Measurements from ENCODE around the gene SLC6A5. TPM values are rescaled to one million over a fixed set of nuclear protein-coding genes. Genes with fewer than 3 reads are reported as not detected.

The SLC6A5 gene
- total and polyA plus RNA-seq, 2 of the 4 experiments (the other 2 are of a cell fraction), result not detected

DNA sequence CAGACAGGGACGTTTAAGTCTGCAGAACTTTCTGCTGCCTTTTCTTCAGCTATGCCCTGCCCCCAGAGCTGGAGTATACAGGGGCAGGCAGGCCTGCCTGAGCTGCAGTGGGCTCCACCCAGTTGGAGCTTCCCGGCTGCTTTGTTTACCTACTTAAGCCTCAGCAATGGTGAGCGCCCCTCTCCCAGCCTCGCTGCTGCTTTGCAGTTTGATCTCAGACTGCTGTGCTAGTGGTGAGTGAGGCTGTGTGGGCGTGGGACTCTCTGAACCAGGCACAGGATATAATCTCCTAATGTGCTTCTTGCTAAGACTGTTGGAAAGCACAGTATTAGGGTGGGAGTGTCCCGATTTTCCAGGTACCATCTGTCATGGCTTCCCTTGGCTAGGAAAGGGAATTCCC lies 108.5 kb downstream of the SLC6A5 start:
- H2BK120ac ChIP-seq (ENCODE audit: low read depth, low read length), result no peak overlapping the region
- H2BK20ac ChIP-seq (ENCODE audit: low read depth, low read length), result no peak overlapping the region
- TF ChIP-seq, protein P1, sequence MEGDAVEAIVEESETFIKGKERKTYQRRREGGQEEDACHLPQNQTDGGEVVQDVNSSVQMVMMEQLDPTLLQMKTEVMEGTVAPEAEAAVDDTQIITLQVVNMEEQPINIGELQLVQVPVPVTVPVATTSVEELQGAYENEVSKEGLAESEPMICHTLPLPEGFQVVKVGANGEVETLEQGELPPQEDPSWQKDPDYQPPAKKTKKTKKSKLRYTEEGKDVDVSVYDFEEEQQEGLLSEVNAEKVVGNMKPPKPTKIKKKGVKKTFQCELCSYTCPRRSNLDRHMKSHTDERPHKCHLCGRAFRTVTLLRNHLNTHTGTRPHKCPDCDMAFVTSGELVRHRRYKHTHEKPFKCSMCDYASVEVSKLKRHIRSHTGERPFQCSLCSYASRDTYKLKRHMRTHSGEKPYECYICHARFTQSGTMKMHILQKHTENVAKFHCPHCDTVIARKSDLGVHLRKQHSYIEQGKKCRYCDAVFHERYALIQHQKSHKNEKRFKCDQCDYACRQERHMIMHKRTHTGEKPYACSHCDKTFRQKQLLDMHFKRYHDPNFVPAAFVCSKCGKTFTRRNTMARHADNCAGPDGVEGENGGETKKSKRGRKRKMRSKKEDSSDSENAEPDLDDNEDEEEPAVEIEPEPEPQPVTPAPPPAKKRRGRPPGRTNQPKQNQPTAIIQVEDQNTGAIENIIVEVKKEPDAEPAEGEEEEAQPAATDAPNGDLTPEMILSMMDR (conservative IDR thresholded peaks at IDR 0.05; ENCODE audit: low read depth, low read length), result no peak
- TF ChIP-seq NFE2L2 (IDR thresholded peaks at IDR 0.05; ENCODE audit: low read depth, low read length), result no peak
- TF ChIP-seq CEBPB (IDR thresholded peaks at IDR 0.05; ENCODE audit: low read depth, low read length), result no peak
- TF ChIP-seq RCOR1 (IDR thresholded peaks at IDR 0.05; ENCODE audit: insufficient replicate concordance, low read length), result no peak
- no peak for TF ChIP-seq CHD1 (IDR thresholded peaks at IDR 0.05; ENCODE audit: low read depth, low read length)
- TF ChIP-seq USF2 (IDR thresholded peaks at IDR 0.05; ENCODE audit: low read depth, low read length), result no peak
- TF ChIP-seq FOS (IDR thresholded peaks at IDR 0.05; ENCODE audit: low read depth, low read length), result no peak
- TF ChIP-seq MAZ (IDR thresholded peaks at IDR 0.05; ENCODE audit: borderline replicate concordance, low read depth, low read length), result no peak
- no peak overlapping the region for H3K14ac ChIP-seq (replicated peaks; ENCODE audit: low read depth, low read length)
- ATAC-seq (ENCODE audit: low read depth) (no peak), DNase-seq (no peak)
- no peak overlapping the region for H2BK5ac ChIP-seq (ENCODE audit: low read depth, low read length, poor library complexity, severe bottlenecking)
- POLR2A ChIA-PET (ENCODE audit: unreplicated experiment), result no interaction called here
- H3K56ac ChIP-seq (ENCODE audit: extremely low read depth, insufficient read depth, low read length), result no peak overlapping the region
- H3K4me3 ChIP-seq (ENCODE audit: insufficient read depth, low read depth, low read length), result no peak overlapping the region
- in situ Hi-C loops (cut with MboI; ENCODE audit: low sequenced_read_pairs), result no loop called here
- no peaks in the 10 kb centered on the region for H4K20me1 ChIP-seq (ENCODE audit: insufficient read depth, low read length)
- intact Hi-C loops (cut with micrococcal nuclease), result no loop called here
- BruUV-seq (replicated peaks), result no TSS peak
- H3K79me1 ChIP-seq (ENCODE audit: low read depth in 1 of 2, low read length in 2 of 2), result no peaks in the 10 kb centered on the region
- no peak overlapping the region for H4K91ac ChIP-seq (ENCODE audit: insufficient read depth, low read depth, low read length)
- H3K4ac ChIP-seq (ENCODE audit: low read depth, low read length), result no peak overlapping the region
- H3K4me2 ChIP-seq (ENCODE audit: low read depth, low read length), result no peak overlapping the region
- no peaks in the 10 kb centered on the region for H3K9me1 ChIP-seq (ENCODE audit: insufficient read depth, low read length)
- dilution Hi-C loops (cut with HindIII; ENCODE audit: low sequenced_read_pairs, unreplicated experiment), result no loop called here
- H3K9ac ChIP-seq (ENCODE audit: low read depth, low read length), result no peak overlapping the region
- H3K18ac ChIP-seq (ENCODE audit: low read depth, low read length), result no peak overlapping the region
- no peak overlapping the region for H3K27ac ChIP-seq (ENCODE audit: insufficient read depth, low read length)
- WGBS, 2 experiments (ENCODE audit: extremely low coverage in 2 of 2, insufficient read length in 1 of 2), result no CpG with 5 or more reads among the region's 6 CpGs
- no peaks in the 10 kb centered on the region for H3K27me3 ChIP-seq (ENCODE audit: control insufficient read depth, insufficient read depth, low read length)
- no peak overlapping the region for H3K23ac ChIP-seq (ENCODE audit: low read depth, low read length)
- H2AK5ac ChIP-seq (ENCODE audit: low read depth, low read length), result no peak overlapping the region
- no peak overlapping the region for H2AFZ ChIP-seq (replicated peaks; ENCODE audit: low read length, poor library complexity)
- CTCF ChIA-PET, result no interaction called here
- no peak overlapping the region for H2AK9ac ChIP-seq (replicated peaks; ENCODE audit: low read depth, low read length, poor library complexity)
- no peak overlapping the region for H4K8ac ChIP-seq (ENCODE audit: low read depth in 2 of 2, low read length in 2 of 2)
- H4K5ac ChIP-seq (ENCODE audit: low read depth, low read length), result no peak overlapping the region
- H3K9me3 ChIP-seq (ENCODE audit: control insufficient read depth, insufficient read depth, low read length), result peaks cover 3% of the 10 kb centered on the region
- no peaks in the 10 kb centered on the region for H3K4me1 ChIP-seq (ENCODE audit: control insufficient read depth, insufficient read depth, low read length)
- H2BK15ac ChIP-seq (ENCODE audit: low read depth, low read length), result no peak overlapping the region
- no peaks in the 10 kb centered on the region for H3K36me3 ChIP-seq (ENCODE audit: control insufficient read depth, insufficient read depth, low read length)

Other genes with a start within 250 kb of the SLC6A5 start
- gene HTATIP2, start 235.9 kb upstream of the SLC6A5 start, total RNA-seq (2012; rRNA removed), result 7.2 and 13.6 TPM in 2 replicates
- 10.8 and 11.6 TPM in 2 replicates for gene HTATIP2, start 235.9 kb upstream of the SLC6A5 start, polyA plus RNA-seq (2012; rRNA removed)
- gene PRMT3, start 211.9 kb upstream of the SLC6A5 start, total RNA-seq (2012; rRNA removed), result 11.3 and 15.0 TPM in 2 replicates
- 6.2 and 8.8 TPM in 2 replicates for gene PRMT3, start 211.9 kb upstream of the SLC6A5 start, polyA plus RNA-seq (2012; rRNA removed)
- not detected in 2 replicates for gene NELL1, start 70.0 kb downstream of the SLC6A5 start, total RNA-seq (2012; rRNA removed)
- gene NELL1, start 70.0 kb downstream of the SLC6A5 start, polyA plus RNA-seq (2012; rRNA removed), result not detected in 2 replicates

Measured in IMR-90 (cell line).